Activated T-cell treated with anti-CD3 and anti-CD28 coated beads, Interleukin-2, amount 50 U/mL, for 24 hours (primary cell): ENCODE measurements around the gene MC5R.
"Not testable (repeated sequence)": the region's sequence is repeated elsewhere in the genome, so short reads cannot be mapped to it uniquely, and the experiment has no call there.

ENCODE experiments used
- DNase-seq: peaks from one replicate; pipeline ENCODE4 v3.0.0-alpha.2; 2020
- H3K27ac Mint-ChIP-seq: 2 replicates; pipeline ENCODE4 v1.8.0; 2020; ENCODE audit warnings: mild to moderate bottlenecking, mixed read lengths
- H3K27me3 Mint-ChIP-seq: 2 replicates; pipeline ENCODE4 v1.8.0; 2020; ENCODE audit warnings: mixed read lengths
- H3K36me3 Mint-ChIP-seq: 2 replicates; pipeline ENCODE4 v1.8.0; 2020; ENCODE audit warnings: low read depth, mixed read lengths
- H3K4me1 Mint-ChIP-seq: 2 replicates; pipeline ENCODE4 v1.8.0; 2020; ENCODE audit warnings: low read depth, mixed read lengths
- H3K4me3 Mint-ChIP-seq: 2 replicates; pipeline ENCODE4 v1.8.0; 2020; ENCODE audit warnings: mild to moderate bottlenecking, moderate library complexity, mixed read lengths
- H3K9me3 Mint-ChIP-seq: 2 replicates; pipeline ENCODE4 v1.8.0; 2020; ENCODE audit warnings: mixed read lengths

Gene MC5R

GRCh38 chr18:13811993-13812392 is 12.0 kb upstream of the MC5R start:
- H3K9me3 Mint-ChIP-seq, result no peaks in the 10 kb centered on the region
- H3K4me3 Mint-ChIP-seq, result no peak overlapping the region
- peaks cover 7% of the 10 kb centered on the region for H3K27me3 Mint-ChIP-seq
- H3K36me3 Mint-ChIP-seq, result no peaks in the 10 kb centered on the region
- no peaks in the 10 kb centered on the region for H3K4me1 Mint-ChIP-seq
- H3K27ac Mint-ChIP-seq, result no peak overlapping the region
- no peak for DNase-seq

GRCh38 chr18:13813271-13813849 is 10.6 kb upstream of the MC5R start:
- Mint-ChIP-seq H3K27ac (no peak overlapping the region), H3K4me3 (no peak overlapping the region), H3K36me3 (no peaks in the 10 kb centered on the region), H3K9me3 (no peaks in the 10 kb centered on the region), H3K27me3 (peaks cover 7% of the 10 kb centered on the region), H3K4me1 (no peaks in the 10 kb centered on the region)
- DNase-seq, result peak; percentile 73

GRCh38 chr18:13826209-13826608 is 2.3 kb downstream of the MC5R start:
- Mint-ChIP-seq H3K9me3 (no peaks in the 10 kb centered on the region), H3K27ac (no peak overlapping the region), H3K27me3 (peaks cover 54% of the 10 kb centered on the region), H3K4me3 (no peak overlapping the region), H3K4me1 (peaks cover 3% of the 10 kb centered on the region), H3K36me3 (no peaks in the 10 kb centered on the region)
- DNase-seq, result no peak

GRCh38 chr18:13831864-13832508 is 8.0 kb downstream of the MC5R start:
- H3K4me1 Mint-ChIP-seq, result no peaks in the 10 kb centered on the region
- H3K36me3 Mint-ChIP-seq, result no peaks in the 10 kb centered on the region
- no peak overlapping the region for H3K4me3 Mint-ChIP-seq
- peaks cover 63% of the 10 kb centered on the region for H3K27me3 Mint-ChIP-seq
- H3K9me3 Mint-ChIP-seq, result no peaks in the 10 kb centered on the region
- no peak overlapping the region for H3K27ac Mint-ChIP-seq
- DNase-seq, result no peak

GRCh38 chr18:13834496-13835015 is 10.6 kb downstream of the MC5R start:
- Mint-ChIP-seq H3K9me3 (no peaks in the 10 kb centered on the region), H3K27ac (no peak overlapping the region), H3K4me3 (no peak overlapping the region), H3K36me3 (no peaks in the 10 kb centered on the region), H3K4me1 (no peaks in the 10 kb centered on the region), H3K27me3 (peaks cover 55% of the 10 kb centered on the region)
- DNase-seq, result no peak

GRCh38 chr18:13835202-13835601 is 11.3 kb downstream of the MC5R start:
- Mint-ChIP-seq H3K27me3 (peaks cover 59% of the 10 kb centered on the region), H3K9me3 (no peaks in the 10 kb centered on the region), H3K27ac (no peak overlapping the region), H3K36me3 (no peaks in the 10 kb centered on the region), H3K4me1 (no peaks in the 10 kb centered on the region), H3K4me3 (no peak overlapping the region)
- no peak for DNase-seq

- Mint-ChIP-seq H3K36me3 (no peaks in the 10 kb centered on the region), H3K27me3 (peaks cover 50% of the 10 kb centered on the region), H3K9me3 (no peaks in the 10 kb centered on the region), H3K4me1 (no peaks in the 10 kb centered on the region), H3K27ac (no peak overlapping the region), H3K4me3 (no peak overlapping the region)
- no peak for DNase-seq
These were observed 12.6 kb downstream of the MC5R start for GRCh38 chr18:13836559-13836958.

GRCh38 chr18:13849791-13850190 is 25.8 kb downstream of the MC5R start:
- Mint-ChIP-seq H3K4me1 (no peaks in the 10 kb centered on the region), H3K4me3 (no peak overlapping the region), H3K9me3 (peaks cover 24% of the 10 kb centered on the region), H3K27me3 (peaks cover 13% of the 10 kb centered on the region), H3K36me3 (no peaks in the 10 kb centered on the region), H3K27ac (no peak overlapping the region)
- no peak for DNase-seq

- not testable (repeated sequence) for H3K27ac Mint-ChIP-seq, DNase-seq, H3K9me3 Mint-ChIP-seq, H3K4me1 Mint-ChIP-seq, H3K36me3 Mint-ChIP-seq, H3K4me3 Mint-ChIP-seq
- peaks cover 48% of the 10 kb centered on the region for H3K27me3 Mint-ChIP-seq
These were observed 38.9 kb downstream of the MC5R start for GRCh38 chr18:13862898-13863297.

GRCh38 chr18:13868501-13869271 is 44.7 kb downstream of the MC5R start:
- Mint-ChIP-seq H3K27ac (no peak overlapping the region), H3K4me3 (no peak overlapping the region), H3K27me3 (peaks cover 65% of the 10 kb centered on the region), H3K4me1 (no peaks in the 10 kb centered on the region), H3K9me3 (no peaks in the 10 kb centered on the region), H3K36me3 (no peaks in the 10 kb centered on the region)
- DNase-seq, result no peak

GRCh38 chr18:13871701-13872100 is 47.8 kb downstream of the MC5R start:
- DNase-seq, result no peak
- no peak overlapping the region for H3K4me3 Mint-ChIP-seq
- H3K27me3 Mint-ChIP-seq, result peaks cover 49% of the 10 kb centered on the region
- no peaks in the 10 kb centered on the region for H3K4me1 Mint-ChIP-seq
- no peak overlapping the region for H3K27ac Mint-ChIP-seq
- no peaks in the 10 kb centered on the region for H3K9me3 Mint-ChIP-seq
- no peaks in the 10 kb centered on the region for H3K36me3 Mint-ChIP-seq

- H3K4me1 Mint-ChIP-seq, result no peaks in the 10 kb centered on the region
- no peak for DNase-seq
- no peaks in the 10 kb centered on the region for H3K36me3 Mint-ChIP-seq
- H3K9me3 Mint-ChIP-seq, result no peaks in the 10 kb centered on the region
- H3K4me3 Mint-ChIP-seq, result no peak overlapping the region
- no peak overlapping the region for H3K27ac Mint-ChIP-seq
- peaks cover 45% of the 10 kb centered on the region for H3K27me3 Mint-ChIP-seq
These were observed 48.4 kb downstream of the MC5R start for GRCh38 chr18:13872373-13872772.

- Mint-ChIP-seq H3K27ac (no peak overlapping the region), H3K27me3 (peaks cover 42% of the 10 kb centered on the region), H3K36me3 (no peaks in the 10 kb centered on the region), H3K4me3 (no peak overlapping the region), H3K9me3 (no peaks in the 10 kb centered on the region), H3K4me1 (no peaks in the 10 kb centered on the region)
- DNase-seq, result no peak
These were observed 49.0 kb downstream of the MC5R start for GRCh38 chr18:13872932-13873331.

- Mint-ChIP-seq H3K27me3 (peaks cover 25% of the 10 kb centered on the region), H3K4me1 (no peaks in the 10 kb centered on the region), H3K27ac (no peak overlapping the region), H3K9me3 (no peaks in the 10 kb centered on the region), H3K36me3 (no peaks in the 10 kb centered on the region), H3K4me3 (no peak overlapping the region)
- no peak for DNase-seq
These were observed 50.6 kb downstream of the MC5R start for GRCh38 chr18:13874558-13874957.
